ENCODE results near the gene ZNF836. TPM values are rescaled to one million over a fixed set of nuclear protein-coding genes. Genes with fewer than 3 reads are reported as not detected.

Gene ZNF836
- total and polyA plus RNA-seq, 2 of the 13 experiments (the other 11 are each of a cell fraction or from before 2014, with no cell fraction given), result 1.6 to 5.3 TPM

DNA sequence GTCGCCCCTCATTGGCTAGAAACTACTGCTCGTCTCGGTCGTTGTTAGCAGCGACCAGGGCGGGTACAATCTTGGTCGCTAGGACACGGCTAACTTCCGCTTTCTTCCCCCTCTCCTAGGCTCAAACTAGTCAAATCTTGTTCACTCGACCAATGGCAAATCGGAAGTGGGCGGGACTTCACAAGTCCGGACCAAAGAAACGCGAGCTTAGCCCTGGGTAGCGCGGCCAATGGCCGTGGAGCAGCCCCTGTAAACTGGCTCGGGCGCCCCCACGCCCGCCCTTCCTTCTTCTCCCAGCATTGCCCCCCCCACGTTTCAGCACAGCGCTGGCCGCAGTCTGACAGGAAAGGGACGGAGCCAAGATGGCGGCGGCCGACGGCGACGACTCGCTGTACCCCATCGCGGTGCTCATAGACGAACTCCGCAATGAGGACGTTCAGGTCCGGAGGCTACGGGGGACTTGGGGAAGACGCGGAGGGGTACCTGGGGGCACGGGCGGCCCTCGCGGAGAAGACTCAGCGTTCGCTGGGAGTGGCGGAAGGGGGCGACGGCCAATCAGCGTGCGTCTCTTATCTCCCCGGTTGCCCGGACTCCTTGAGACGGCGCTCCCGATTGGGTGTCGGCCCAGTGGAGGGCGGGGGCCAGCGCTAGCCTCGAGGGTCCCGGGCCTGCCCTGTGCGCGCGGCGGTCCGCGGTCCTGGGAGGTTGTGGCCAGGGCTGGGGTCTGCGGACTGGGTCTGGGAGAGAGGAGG is 18.5 kb upstream of the ZNF836 start, which contains the start of gene PPP2R1A (continued):
- TF ChIP-seq LCORL (IDR thresholded peaks at IDR 0.05), result no peak
- TF ChIP-seq LCORL (CRISPR knock-in tag; IDR thresholded peaks at IDR 0.05), result peak; percentile 65; the same call in 1 of the 2 replicates
- 0 out of 2 replicates have a peak, but pooled peaks have one; percentile 35 for TF ChIP-seq REPIN1 (CRISPR knock-in tag; IDR thresholded peaks at IDR 0.05; ENCODE audit: borderline replicate concordance, low read depth)
- TF ChIP-seq ATF7-NPFF (CRISPR knock-in tag; IDR thresholded peaks at IDR 0.05; ENCODE audit: low read depth), result peak; percentile 79; the same call in 1 of the 2 replicates
- peak; percentile 96 for TF ChIP-seq SP2 (CRISPR knock-in tag; IDR thresholded peaks at IDR 0.05)
- no peak; the same call in 1 of the 2 replicates for TF ChIP-seq IRF2 (CRISPR knock-in tag; IDR thresholded peaks at IDR 0.05)
- 0 out of 2 replicates have a peak, but pooled peaks have one; percentile 46 for TF ChIP-seq JUND (CRISPR knock-in tag; IDR thresholded peaks at IDR 0.05)
- peak; percentile 71 for TF ChIP-seq NR2C2 (CRISPR knock-in tag; IDR thresholded peaks at IDR 0.05; ENCODE audit: borderline replicate concordance)
- TF ChIP-seq GABPB1 (CRISPR knock-in tag; IDR thresholded peaks at IDR 0.05), result peak; percentile 94

- no peak for DNase-seq (ENCODE audit: low spot score)
- ChIA-PET POLR2A (interaction anchor here (0.7 to 1.9 kb wide), 21 partner anchors 8 to 338 kb away, joined by 3 to 26 read pairs (median 4); partner anchors contain the start of genes ZNF432, ZNF614, ZNF616 and ZNF766), CTCF (ENCODE audit: low intra/inter-chr PET ratio, low total read pairs) (no interaction called here)
- H3K9me3 ChIP-seq (ENCODE audit: low read length), result no peaks in the 10 kb centered on the region
- TSS peak; percentile 93 for BruUV-seq (replicated peaks)
- no peak overlapping the region for H2AFZ ChIP-seq (ENCODE audit: low read length)
- H4K20me1 ChIP-seq (ENCODE audit: insufficient read depth, low read length), result 0 out of 2 replicates have a peak, but pooled peaks cover 3% of the 10 kb centered on the region
- peak overlapping the region; percentile 96 for H3K4me2 ChIP-seq (ENCODE audit: low read depth, low read length)
- H3K79me2 ChIP-seq (ENCODE audit: insufficient read depth, low read length), result peaks cover 40% of the 10 kb centered on the region
- peaks cover 32% of the 10 kb centered on the region for H3K4me1 ChIP-seq (ENCODE audit: insufficient read depth, low read length)
- H3K36me3 ChIP-seq (replicated peaks in 1 of 2; ENCODE audit: control insufficient read depth in 1 of 2, insufficient read depth in 2 of 2, low read length in 2 of 2), result peaks cover 0 to 10% of the 10 kb centered on the region in 2 experiments; a peak in 3 of 5 replicates
- in situ Hi-C loops (cut with HindIII; ENCODE audit: extremely low pct_ligation_motif_present, low pct_unique_long_range_greater_than_20kb) (no loop called here), intact Hi-C loops (cut with micrococcal nuclease; ENCODE audit: unreplicated experiment) (loop anchor here (1.0 to 2.0 kb wide), 2 partner anchors 18 to 50 kb away; partner anchors contain the start of genes ZNF616 and ZNF836)
- peak; percentile 9 for ATAC-seq
- no peaks in the 10 kb centered on the region; a peak in 1 of 5 replicates for H3K27me3 ChIP-seq (ENCODE audit: control insufficient read depth in 1 of 2, insufficient read depth in 2 of 2, low read length in 2 of 2)
- FAIRE-seq, result no peak
- H3K4me3 ChIP-seq (replicated peaks in 1 of 3; ENCODE audit: insufficient read depth in 1 of 3, low read depth in 2 of 3, low read length in 3 of 3), result peak overlapping the region; percentile 61 to 76 (median 62)
- WGBS (ENCODE audit: low lambda C conversion rate), result 3% methylated on average over 23 of the region's 32 CpGs
- peak overlapping the region; percentile 55 for H3K27ac ChIP-seq (ENCODE audit: extremely low read length, insufficient read depth, low read length)
- peak overlapping the region; percentile 79 for H3K9ac ChIP-seq (ENCODE audit: insufficient read depth, low read depth, low read length)
- TF ChIP-seq MLLT10 (CRISPR knock-in tag; IDR thresholded peaks at IDR 0.05) (no peak), YEATS4 (CRISPR knock-in tag; IDR thresholded peaks at IDR 0.05; ENCODE audit: borderline replicate concordance) (0 out of 2 replicates have a peak, but pooled peaks have one; percentile 7), POLR2A (IDR thresholded peaks at IDR 0.05; ENCODE audit: insufficient read depth in 1 of 2, low read depth in 2 of 2, low read length in 2 of 2) (peak; percentile 69 to 92), ZNF687 (CRISPR knock-in tag; IDR thresholded peaks at IDR 0.05) (peak; percentile 36; the same call in 1 of the 2 replicates), ZNF34 (CRISPR knock-in tag; IDR thresholded peaks at IDR 0.05; ENCODE audit: borderline replicate concordance) (no peak), PHF21A (CRISPR knock-in tag; IDR thresholded peaks at IDR 0.05) (peak; percentile 72)
- TF ChIP-seq, protein P1, sequence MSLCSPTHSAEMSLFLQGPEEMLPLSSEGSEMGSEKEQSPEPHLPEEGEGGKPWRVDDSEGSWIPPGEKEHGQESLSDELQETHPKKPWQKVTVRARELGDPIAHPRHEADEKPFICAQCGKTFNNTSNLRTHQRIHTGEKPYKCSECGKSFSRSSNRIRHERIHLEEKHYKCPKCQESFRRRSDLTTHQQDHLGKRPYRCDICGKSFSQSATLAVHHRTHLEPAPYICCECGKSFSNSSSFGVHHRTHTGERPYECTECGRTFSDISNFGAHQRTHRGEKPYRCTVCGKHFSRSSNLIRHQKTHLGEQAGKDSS (CRISPR knock-in tag; IDR thresholded peaks at IDR 0.05; ENCODE audit: borderline replicate concordance, low read depth), result no peak
These were observed 17.7 kb upstream of the ZNF836 start for GRCh38 chr19:52188822-52189734.

Data from HepG2 (cell line).